Measurements from ENCODE around the gene TBX10.
"Not testable (repeated sequence)": the region's sequence is repeated elsewhere in the genome, so short reads cannot be mapped to it uniquely, and the experiment has no call there.

The TBX10 gene

GRCh38 chr11:67639438-67639859, at the start of gene TBX10:
Gene TBX10 (minus strand): TSS chr11:67639763. CDS start chr11:67639472, 291 bp downstream.
- no peak for DNase-seq (ENCODE audit: low read depth in 2 of 3, low spot score in 2 of 3)

GRCh38 chr11:67689178-67689577, 49.6 kb upstream of the TBX10 start:
- DNase-seq (ENCODE audit: low read depth in 2 of 3, low spot score in 2 of 3) = no peak

GRCh38 chr11:67687986-67688385, 48.4 kb upstream of the TBX10 start:
- DNase-seq (ENCODE audit: low read depth in 2 of 3, low spot score in 2 of 3) = no peak

DNA sequence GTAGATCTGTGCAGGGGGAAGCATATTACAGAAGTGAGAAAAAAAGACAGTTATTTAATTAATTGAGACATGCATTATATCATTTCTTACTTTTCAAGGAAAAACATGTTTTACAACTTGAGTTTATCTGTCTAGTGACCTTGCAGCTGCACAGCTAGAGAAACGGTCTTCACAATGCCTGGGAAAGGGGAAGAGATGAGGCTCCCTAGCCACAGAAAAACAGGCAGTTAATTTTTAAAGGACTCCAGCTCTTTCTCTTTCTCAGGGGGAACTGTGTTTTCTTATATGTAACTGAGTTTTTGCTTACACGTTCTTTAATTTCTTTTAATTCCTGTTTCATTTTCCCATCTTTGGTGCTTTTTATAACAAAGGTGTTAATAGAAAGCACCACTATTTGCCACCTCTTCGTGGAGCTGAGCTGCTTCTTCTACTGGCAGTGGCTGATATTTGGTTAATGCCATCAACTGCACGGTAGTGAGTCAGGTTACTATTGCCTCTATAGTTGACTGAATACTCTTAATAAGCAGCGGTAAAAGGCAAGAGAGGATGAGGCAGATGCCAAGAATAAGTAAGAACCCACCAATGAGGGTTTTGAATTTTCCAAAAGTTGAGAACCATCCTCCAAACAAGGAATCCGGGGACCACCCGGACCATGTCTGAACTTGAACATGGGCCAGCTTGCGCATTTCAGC, 46.2 kb upstream of the TBX10 start:
- DNase-seq (ENCODE audit: low read depth in 2 of 3, low spot score in 2 of 3) = not testable (repeated sequence)

DNA sequence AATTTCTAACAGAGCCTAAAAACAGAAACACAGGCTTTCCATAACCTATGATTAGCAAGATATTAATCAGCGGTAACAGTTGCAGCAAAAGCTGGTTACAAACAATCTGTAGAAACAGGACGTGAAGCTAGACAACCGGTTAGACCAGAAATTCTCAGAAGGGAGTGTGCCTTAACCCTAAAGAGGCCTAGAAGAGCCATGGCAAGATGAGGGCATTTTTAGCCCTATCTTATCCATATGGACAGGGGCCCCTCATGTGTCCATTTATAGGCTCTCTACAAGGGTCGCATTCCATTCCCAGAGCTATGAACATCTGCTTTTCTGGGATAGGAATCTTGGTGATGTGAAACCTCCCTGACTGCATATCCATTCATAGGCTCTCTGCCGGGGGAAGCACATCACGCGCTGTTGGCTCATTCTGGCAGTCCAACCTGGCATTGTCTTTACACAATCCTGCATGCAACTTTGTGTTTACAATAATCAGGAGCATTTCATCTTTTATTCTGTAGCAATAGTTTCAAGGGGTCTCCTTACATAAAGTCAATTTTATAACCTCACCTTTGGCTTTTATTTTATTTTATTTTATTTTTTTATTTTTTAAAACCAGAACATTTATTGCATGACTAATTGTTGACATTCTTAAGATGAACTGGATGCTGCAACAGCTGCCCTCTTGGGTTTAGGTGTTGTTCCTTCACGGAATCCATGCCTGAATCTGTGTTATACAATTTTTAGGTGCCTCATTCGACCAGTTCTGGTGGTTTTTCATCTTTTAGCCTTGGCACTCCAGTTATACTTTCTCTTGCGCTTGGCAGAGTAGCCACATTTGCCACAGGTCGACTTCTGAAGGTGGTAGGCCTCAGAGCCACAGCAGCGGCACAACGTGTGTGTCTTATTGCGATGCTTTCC, 42.8 kb upstream of the TBX10 start:
- not testable (repeated sequence) for DNase-seq (ENCODE audit: low read depth in 2 of 3, low spot score in 2 of 3)

- DNase-seq (ENCODE audit: low read depth in 2 of 3, low spot score in 2 of 3) = no peak
Observed at GRCh38 chr11:67680696-67681470, 41.3 kb upstream of the TBX10 start.

DNA sequence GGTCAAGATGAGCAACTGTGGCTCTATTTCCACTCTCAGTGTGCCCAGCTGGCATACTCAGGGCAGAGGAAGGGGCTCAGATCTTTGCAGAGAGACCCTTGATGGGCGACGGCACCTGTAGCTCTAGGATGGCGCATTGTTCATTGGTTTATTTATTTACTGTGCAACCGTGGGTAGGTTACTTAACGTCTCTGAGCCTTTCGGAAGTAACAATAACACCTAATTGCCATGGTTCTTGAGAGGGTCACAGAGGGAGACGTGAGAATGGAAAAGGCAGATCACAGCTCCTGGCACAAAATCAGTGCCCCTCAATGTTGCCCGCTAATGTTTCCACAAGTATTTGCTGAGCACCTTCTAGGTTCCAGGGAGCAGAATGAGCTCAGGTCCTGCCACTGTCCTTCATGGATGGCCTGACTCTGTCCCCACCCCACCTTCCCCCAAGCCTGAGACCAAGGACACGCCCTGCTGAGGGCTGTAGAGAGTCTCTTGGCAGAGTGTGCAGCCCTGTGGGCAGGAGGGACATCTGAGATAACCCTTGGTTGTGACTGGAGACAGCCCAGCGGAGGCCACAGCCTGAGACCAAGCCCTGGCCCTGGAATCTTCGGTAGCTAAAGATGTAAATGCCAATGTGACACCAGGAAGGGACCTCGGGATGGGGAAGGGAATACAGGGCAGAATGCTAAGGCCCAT, 35.6 kb upstream of the TBX10 start:
- no peak for DNase-seq (ENCODE audit: low read depth in 2 of 3, low spot score in 2 of 3)

DNA sequence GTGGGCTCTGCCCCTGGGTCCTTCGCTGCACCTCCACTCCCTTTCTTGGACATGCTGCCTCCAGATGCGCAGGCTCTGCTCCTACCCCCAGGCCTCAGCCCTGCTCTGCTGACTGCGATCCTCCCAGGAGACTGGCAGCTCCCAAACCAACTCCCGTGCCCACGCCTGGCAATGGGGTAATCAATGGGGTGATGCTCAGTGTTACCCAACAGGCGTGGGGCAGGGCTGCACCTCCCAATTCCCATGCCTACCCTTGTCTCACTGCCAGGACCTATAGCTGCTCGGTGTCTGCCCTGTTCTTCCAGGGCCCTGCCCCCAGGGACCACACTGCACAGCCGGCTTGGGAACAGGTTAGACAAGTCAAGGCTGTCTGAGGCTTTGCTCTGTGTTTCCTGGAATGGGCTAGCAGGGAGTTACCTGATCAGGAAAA, 34.9 kb upstream of the TBX10 start, which contains the start of gene ALDH3B2:
TSS of gene ALDH3B2 (minus strand) at position 182 of the 430 bp plus-strand sequence. CDS start 7,688 bp downstream, outside the sequence.
- no peak for DNase-seq (ENCODE audit: low read depth in 2 of 3, low spot score in 2 of 3)

- DNase-seq (ENCODE audit: low read depth in 2 of 3, low spot score in 2 of 3) = no peak
Observed at GRCh38 chr11:67673902-67674301, 34.3 kb upstream of the TBX10 start.

DNA sequence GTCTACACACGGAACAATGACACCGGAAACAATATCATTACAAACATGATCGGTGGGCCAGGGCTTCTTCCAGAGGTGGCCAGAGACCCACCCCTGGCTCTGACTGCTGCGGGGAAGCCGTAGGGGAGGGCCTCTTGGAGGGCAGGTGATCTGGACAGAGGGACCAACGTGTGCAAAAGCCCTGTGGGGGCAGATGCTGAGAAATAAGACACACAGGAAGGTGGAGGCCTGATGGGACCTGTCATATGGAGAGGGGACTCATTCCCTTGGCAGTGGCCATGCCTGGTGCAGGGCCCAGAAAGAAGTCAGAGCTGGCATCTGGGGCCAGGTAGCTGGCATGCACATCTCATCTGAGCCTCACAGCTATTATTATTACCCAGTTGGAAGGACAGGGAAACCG, 33.8 kb upstream of the TBX10 start:
- no peak for DNase-seq (ENCODE audit: low read depth in 2 of 3, low spot score in 2 of 3)

DNA sequence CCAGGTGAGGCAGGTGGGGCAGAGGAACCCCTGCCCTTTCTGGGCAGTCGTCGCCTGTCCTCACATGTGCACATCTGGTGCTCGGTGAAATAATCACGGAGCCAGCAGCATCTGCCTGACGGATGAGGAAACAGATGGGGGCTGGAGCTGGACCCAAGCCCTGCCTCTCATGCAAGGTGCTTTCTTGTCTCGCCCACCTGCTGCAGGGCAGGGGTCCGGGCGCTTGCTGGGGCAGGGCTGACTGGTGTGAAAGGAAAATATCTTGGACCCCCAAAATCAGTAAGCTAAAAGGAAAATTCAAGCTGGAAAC, 31.6 kb upstream of the TBX10 start:
- no peak for DNase-seq (ENCODE audit: low read depth in 2 of 3, low spot score in 2 of 3)

DNA sequence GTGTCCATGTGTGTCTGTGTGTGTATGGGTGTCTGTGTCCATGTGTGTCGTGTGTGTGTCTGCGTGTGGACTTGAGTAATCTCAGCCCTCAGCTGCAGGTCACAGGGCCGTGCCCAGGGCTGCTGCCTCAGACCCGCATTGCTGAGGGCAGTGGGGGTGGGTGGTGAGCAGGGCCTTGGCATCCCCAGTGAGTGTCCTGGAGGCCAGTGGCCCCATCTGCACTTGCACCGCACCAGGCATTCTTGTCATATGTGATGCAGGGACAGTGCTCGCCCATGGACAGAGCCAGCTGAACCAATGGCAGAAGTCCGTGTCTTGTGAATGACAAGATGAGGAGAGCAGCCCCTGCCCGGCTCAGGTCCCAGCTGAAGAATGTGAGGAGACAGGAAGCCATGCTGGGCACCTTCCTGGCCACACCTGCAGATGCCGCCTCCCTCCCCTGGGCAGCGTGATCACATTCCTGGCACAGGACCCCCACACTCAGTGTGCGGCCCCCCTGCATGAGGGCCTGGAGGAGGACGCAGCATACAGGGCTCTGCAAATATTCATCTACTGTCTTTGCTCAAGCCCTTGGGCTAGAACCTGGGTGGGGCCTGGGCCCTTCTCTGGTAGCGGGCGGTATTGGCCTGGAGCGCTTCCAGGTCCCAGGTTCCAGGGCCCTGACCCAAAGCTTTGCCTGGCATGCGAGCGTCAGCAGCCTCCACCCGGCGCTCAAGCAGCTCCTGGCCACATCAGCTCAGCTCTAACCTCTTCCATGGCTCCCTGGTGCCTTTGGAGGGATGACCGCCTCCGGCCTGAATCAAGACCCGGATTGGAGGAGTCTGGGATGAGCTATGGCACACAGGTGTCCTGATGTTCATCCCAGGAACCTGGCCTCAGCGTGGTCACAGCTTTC, 31.0 kb upstream of the TBX10 start:
- no peak for DNase-seq (ENCODE audit: low read depth in 2 of 3, low spot score in 2 of 3)

DNA sequence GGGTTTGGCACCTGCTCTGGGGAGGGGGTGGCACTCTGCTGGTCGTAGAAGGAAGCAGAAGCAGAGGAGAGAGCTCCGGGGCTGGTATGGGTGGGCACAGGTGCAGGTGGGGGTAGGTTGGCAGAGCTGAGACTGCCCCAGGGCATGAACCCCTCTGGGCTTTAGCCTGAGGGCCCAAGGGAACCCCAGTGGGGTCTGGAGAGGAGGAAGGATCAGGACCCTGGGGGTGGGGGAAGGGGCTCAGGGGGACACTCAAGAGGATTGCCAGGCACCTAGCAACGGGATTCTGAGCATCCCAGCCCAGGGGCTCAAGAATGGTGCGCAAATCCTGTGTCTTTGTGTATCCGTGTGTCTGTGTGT, 28.6 kb upstream of the TBX10 start:
- no peak for DNase-seq (ENCODE audit: low read depth in 2 of 3, low spot score in 2 of 3)

GRCh38 chr11:67667490-67668191, 28.1 kb upstream of the TBX10 start:
- DNase-seq (ENCODE audit: low read depth in 2 of 3, low spot score in 2 of 3) = no peak

GRCh38 chr11:67666676-67667489, 27.3 kb upstream of the TBX10 start:
- no peak for DNase-seq (ENCODE audit: low read depth in 2 of 3, low spot score in 2 of 3)

- DNase-seq (ENCODE audit: low read depth in 2 of 3, low spot score in 2 of 3) = no peak
Observed at GRCh38 chr11:67666303-67666645, 26.7 kb upstream of the TBX10 start.

DNA sequence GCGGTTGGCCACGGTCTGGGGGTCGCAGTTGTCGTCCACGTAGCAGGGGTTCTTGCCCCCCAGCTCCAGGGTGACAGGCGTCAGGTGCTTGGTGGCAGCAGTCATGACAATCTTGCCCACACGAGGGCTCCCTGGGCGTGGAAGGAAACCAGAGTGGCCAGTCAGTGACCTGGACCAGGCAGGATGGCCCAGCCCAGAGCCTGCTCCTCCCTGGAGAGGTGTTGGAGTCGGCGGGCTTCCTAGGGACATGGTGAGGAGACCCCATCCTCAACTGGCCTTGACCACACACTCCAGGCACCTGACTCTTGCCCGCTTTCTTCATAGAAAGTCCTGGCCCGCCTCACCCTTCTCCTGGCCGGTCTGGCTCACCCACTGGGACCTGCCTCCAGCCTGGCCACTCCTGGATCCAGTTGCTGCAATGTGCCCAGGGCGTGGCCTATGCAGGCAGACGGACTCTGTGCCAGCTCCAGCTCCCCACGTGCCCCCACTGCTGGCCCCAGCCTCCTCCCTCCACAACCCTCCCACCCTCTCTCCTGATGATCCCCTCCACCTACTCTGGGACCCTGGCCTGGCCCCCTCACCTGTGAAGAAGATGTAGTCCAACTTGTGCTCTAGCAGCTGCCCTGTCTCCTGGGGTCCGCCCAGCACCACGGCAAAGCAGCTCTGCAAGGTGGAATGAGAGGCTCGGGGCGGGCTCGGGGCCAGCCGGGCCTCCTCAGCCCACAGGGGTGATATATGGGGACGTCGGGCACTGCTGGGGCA, 26.2 kb upstream of the TBX10 start:
- no peak for DNase-seq (ENCODE audit: low read depth in 2 of 3, low spot score in 2 of 3)
